H1 (cell line): ENCODE data around the gene STK36. TPM values are rescaled to one million over a fixed set of nuclear protein-coding genes. Genes with fewer than 3 reads are reported as not detected.

Experiments used
- CTCF ChIA-PET: fragments of 300-600 bp; sonication (Branson Sonifier 250); formaldehyde crosslinking; loops from one replicate; lab custom pipeline; 2021; ENCODE audit not compliant: partially characterized antibody; lab: Charles Lee
- POLR2A ChIA-PET: fragments of 300-600 bp; sonication (Branson Sonifier 250); formaldehyde crosslinking; loops from one replicate; lab custom pipeline; 2021; ENCODE audit warnings: inconsistent platforms; ENCODE audit not compliant: partially characterized antibody; lab: Charles Lee
- DNase-seq, 2 experiments: peaks; one replicate each; pipeline versions ENCODE4 v3.0.0 to v3.0.0-alpha.2; 2010 to 2022; ENCODE audit warnings: low spot score in 2 of 2, low read depth in 1 of 2, mixed read lengths in 1 of 2
- FAIRE-seq: peaks from 2 replicates; lab custom pipeline; 2011; peaks lifted over from hg19 to GRCh38; lab: Jason Lieb, UNC
- H2AFZ ChIP-seq: 2 replicates; pipeline ENCODE4 v1.8.1; 2012; ENCODE audit warnings: low read length, inconsistent platforms
- H2AK5ac ChIP-seq: 2 replicates; pipeline ENCODE4 v1.6.1; 2013; ENCODE audit warnings: low read depth, low read length
- H2BK120ac ChIP-seq: replicated peaks from 2 replicates; pipeline ENCODE3; 2013; ENCODE audit warnings: low read depth, low read length, inconsistent platforms
- H2BK12ac ChIP-seq: 2 replicates; pipeline ENCODE4 v1.6.1; 2013; ENCODE audit warnings: low read depth, low read length
- H2BK15ac ChIP-seq: 2 replicates; pipeline ENCODE4 v1.6.1; 2013; ENCODE audit warnings: low read length
- H2BK20ac ChIP-seq: 2 replicates; pipeline ENCODE4 v1.6.1; 2013; ENCODE audit warnings: low read length
- H2BK5ac ChIP-seq: 2 replicates; pipeline ENCODE4 v1.6.1; 2013; ENCODE audit warnings: low read depth, low read length
- H3K14ac ChIP-seq: 2 replicates; pipeline ENCODE4 v1.6.1; 2013; ENCODE audit warnings: inconsistent platforms; ENCODE audit not compliant: insufficient read length
- H3K18ac ChIP-seq: 2 replicates; pipeline ENCODE4 v1.6.1; 2013; ENCODE audit warnings: low read length; ENCODE audit errors: extremely low read depth
- H3K23ac ChIP-seq: 2 replicates; pipeline ENCODE4 v1.6.1; 2013; ENCODE audit warnings: inconsistent platforms; ENCODE audit not compliant: insufficient read length
- H3K23me2 ChIP-seq: 2 replicates; pipeline ENCODE4 v1.6.1; 2013; ENCODE audit warnings: low read depth, low read length
- H3K27ac ChIP-seq: 2 replicates; pipeline ENCODE4 v1.6.1; 2011; ENCODE audit warnings: low read depth, low read length, inconsistent platforms
- H3K27me3 ChIP-seq, 4 experiments: replicated peaks in 1 of 4; 1 replicate in 1 of 4; 2 replicates in 3 of 4; pipeline versions ENCODE4 v1.6.1 to v1.8.1; 2011 to 2013; ENCODE audit warnings: low read length in 3 of 4, mild to moderate bottlenecking in 3 of 4, inconsistent platforms in 2 of 4, mixed read lengths in 2 of 4, moderate library complexity in 1 of 4; ENCODE audit not compliant: control insufficient read depth in 3 of 4, insufficient read depth in 3 of 4; ENCODE audit errors: extremely low read depth in 1 of 4
- H3K36me3 ChIP-seq, 4 experiments: 2 replicates each; pipeline versions ENCODE4 v1.6.1 to v1.8.1; 2011 to 2013; ENCODE audit warnings: mild to moderate bottlenecking in 4 of 4, low read length in 3 of 4, moderate library complexity in 2 of 4, control low read depth in 1 of 4, inconsistent platforms in 1 of 4; ENCODE audit not compliant: insufficient read depth in 4 of 4, control insufficient read depth in 2 of 4
- H3K4ac ChIP-seq: replicated peaks from 2 replicates; pipeline ENCODE3; 2013; ENCODE audit warnings: low read length, low read depth, mixed read lengths, inconsistent platforms; ENCODE audit not compliant: insufficient read length
- H3K4me1 ChIP-seq, 4 experiments: replicated peaks in 1 of 4; 1 replicate in 1 of 4; 2 replicates in 3 of 4; pipeline versions ENCODE4 v1.6.1 to v1.8.1; 2011 to 2013; ENCODE audit warnings: low read length in 3 of 4, inconsistent platforms in 2 of 4, mixed read lengths in 1 of 4; ENCODE audit not compliant: insufficient read depth in 4 of 4, control insufficient read depth in 3 of 4
- H3K4me2 ChIP-seq, 2 experiments: 2 replicates each; pipeline versions ENCODE4 v1.6.1 to v1.8.1; 2011 to 2013; ENCODE audit warnings: low read depth in 2 of 2, low read length in 2 of 2, control low read depth in 1 of 2, inconsistent platforms in 1 of 2, mild to moderate bottlenecking in 1 of 2; ENCODE audit not compliant: insufficient read depth in 1 of 2
- H3K4me3 ChIP-seq, 4 experiments: fragments of 200-600, 300-600 bp in 1 of 4; sonication (generic), shearing (Covaris generic), sonication (Bioruptor Twin) in 1 of 4; 2 replicates each; pipeline versions ENCODE4 v1.5.1 to v1.8.1; 2011 to 2016; ENCODE audit warnings: low read length in 4 of 4, low read depth in 3 of 4, control low read depth in 2 of 4, inconsistent platforms in 2 of 4, mild to moderate bottlenecking in 2 of 4, mixed read lengths in 1 of 4, moderate library complexity in 1 of 4; ENCODE audit not compliant: insufficient read depth in 2 of 4; ENCODE audit errors: extremely low read depth in 1 of 4
- H3K56ac ChIP-seq: replicated peaks from 2 replicates; pipeline ENCODE3; 2013; ENCODE audit warnings: low read depth, mild to moderate bottlenecking, mixed read lengths, low read length, inconsistent platforms; ENCODE audit not compliant: insufficient read length
- H3K79me1 ChIP-seq: 2 replicates; pipeline ENCODE4 v1.6.1; 2013; ENCODE audit warnings: low read depth, low read length, control low read depth
- H3K79me2 ChIP-seq, 2 experiments: 2 replicates each; pipeline versions ENCODE4 v1.6.1 to v1.8.1; 2012 to 2013; ENCODE audit warnings: low read length in 2 of 2, mild to moderate bottlenecking in 2 of 2, inconsistent platforms in 1 of 2; ENCODE audit not compliant: insufficient read depth in 2 of 2, control insufficient read depth in 1 of 2
- H3K9ac ChIP-seq, 4 experiments: replicated peaks in 1 of 4; 1 replicate in 1 of 4; 2 replicates in 3 of 4; pipeline versions ENCODE4 v1.6.1 to v1.8.1; 2011 to 2013; ENCODE audit warnings: low read depth in 3 of 4, low read length in 3 of 4, control low read depth in 2 of 4, mild to moderate bottlenecking in 2 of 4, moderate library complexity in 2 of 4, inconsistent platforms in 1 of 4; ENCODE audit errors: extremely low read depth in 1 of 4
- H3K9me3 ChIP-seq, 2 experiments: 2 replicates each; pipeline versions ENCODE4 v1.6.1 to v1.8.1; 2012 to 2013; ENCODE audit warnings: mild to moderate bottlenecking in 2 of 2, moderate library complexity in 2 of 2, control low read depth in 1 of 2, inconsistent platforms in 1 of 2, low read depth in 1 of 2, low read length in 1 of 2, mixed read lengths in 1 of 2; ENCODE audit not compliant: insufficient read depth in 2 of 2
- H4K20me1 ChIP-seq, 2 experiments: replicated peaks in 1 of 2; 2 replicates each; pipeline versions ENCODE3 to v1.8.1; 2011 to 2013; ENCODE audit warnings: inconsistent platforms in 2 of 2, low read length in 2 of 2, mild to moderate bottlenecking in 1 of 2; ENCODE audit not compliant: insufficient read depth in 2 of 2, control insufficient read depth in 1 of 2
- H4K5ac ChIP-seq: 2 replicates; pipeline ENCODE4 v1.6.1; 2013; ENCODE audit warnings: low read length, low read depth, mixed read lengths, inconsistent platforms; ENCODE audit not compliant: insufficient read length
- H4K8ac ChIP-seq: 2 replicates; pipeline ENCODE4 v1.8.0; 2013; ENCODE audit warnings: mild to moderate bottlenecking, moderate library complexity, low read length, inconsistent platforms; ENCODE audit not compliant: insufficient read depth; ENCODE audit errors: extremely low read depth
- H4K91ac ChIP-seq: replicated peaks from 2 replicates; pipeline ENCODE3; 2013; ENCODE audit warnings: low read length, mixed read lengths, inconsistent platforms; ENCODE audit not compliant: insufficient read length
- CHD2 ChIP-seq: IDR thresholded peaks from 2 replicates; pipeline ENCODE4 v1.6.1; 2012; ENCODE audit warnings: low read length, improper control_type of control experiment
- EGR1 ChIP-seq: IDR thresholded peaks from 2 replicates; pipeline ENCODE4 v1.6.1; 2011; ENCODE audit warnings: low read depth, low read length, borderline replicate concordance
- FOSL1 ChIP-seq: IDR thresholded peaks from 2 replicates; pipeline ENCODE4 v1.6.1; 2011; ENCODE audit warnings: mild to moderate bottlenecking, low read depth, low read length, moderate library complexity; ENCODE audit not compliant: insufficient read depth
- HDAC6 ChIP-seq: IDR thresholded peaks from one replicate; pipeline ENCODE4 v1.7.1; 2012; ENCODE audit warnings: low read depth, mild to moderate bottlenecking, inconsistent platforms, low read length, moderate library complexity
- NANOG ChIP-seq: IDR thresholded peaks from 2 replicates; pipeline ENCODE4 v1.6.1; 2011; ENCODE audit warnings: low read length, low read depth, mild to moderate bottlenecking, inconsistent platforms; ENCODE audit not compliant: insufficient read depth, poor library complexity, severe bottlenecking
- POLR2A ChIP-seq, 2 experiments: IDR thresholded peaks; 1 replicate in 1 of 2; 2 replicates in 1 of 2; pipeline ENCODE4 v1.6.1; 2011; ENCODE audit warnings: low read depth in 2 of 2, low read length in 2 of 2, mild to moderate bottlenecking in 2 of 2; ENCODE audit errors: control extremely low read depth in 1 of 2
- RBBP5 ChIP-seq: IDR thresholded peaks from 2 replicates; pipeline ENCODE4 v1.7.1; 2012; ENCODE audit warnings: low read depth, mild to moderate bottlenecking, inconsistent platforms, low read length, moderate library complexity, borderline replicate concordance
- RNF2 ChIP-seq: fragments of 200-900, 300-1000 bp; sonication (generic); IDR thresholded peaks from 2 replicates; pipeline ENCODE4 v1.7.1; 2016; ENCODE audit warnings: borderline replicate concordance, low read depth, mild to moderate bottlenecking, antibody characterized with exemption, low read length; ENCODE audit not compliant: poor library complexity, severe bottlenecking; ENCODE audit errors: missing control alignments
- SIN3A ChIP-seq, 2 experiments: IDR thresholded peaks in 1 of 2; conservative IDR thresholded peaks in 1 of 2; 2 replicates each; pipeline ENCODE4 v1.6.1; 2011 to 2012; ENCODE audit warnings: low read length in 2 of 2, improper control_type of control experiment in 1 of 2, low read depth in 1 of 2, mild to moderate bottlenecking in 1 of 2
- WGBS, 2 experiments: shearing (Covaris generic) in 1 of 2; methylation state at CpG; one replicate each; pipeline versions ENCODE4 v1.1.6 to v1.1.7; 2013 to 2015; ENCODE audit warnings: low lambda C conversion rate in 2 of 2, mixed read lengths in 2 of 2, inconsistent platforms in 1 of 2, low coverage in 1 of 2, missing lambda C conversion rate in 1 of 2; ENCODE audit not compliant: insufficient replicate concordance in 2 of 2, insufficient coverage in 1 of 2, insufficient read length in 1 of 2; ENCODE audit errors: extremely low coverage in 1 of 2, missing lambda C conversion rate in 1 of 2; 5-methylcytosine and 5-hydroxymethylcytosine counted together
- polyA plus RNA-seq, 7 experiments: library from polyadenylated mRNA; depleted of rRNA in 3 of 7; stranded (reverse) in 5 of 7; unstranded in 2 of 7; fragments of >200 nt in 5 of 7; fragments of 200-250 nt in 2 of 7; gene quantifications; 1 replicate in 5 of 7; 2 replicates in 1 of 7; 4 replicates in 1 of 7; pipeline versions ENCODE4 v1.2.1 to v1.2.3, GENCODE V29; 2011 to 2013; ENCODE audit warnings: missing spikeins in 2 of 7, mixed read lengths in 2 of 7
- total RNA-seq: library from RNA; stranded (reverse); fragmentation: NEBNext Ultra II Directional; extraction: Animal tissue kit (Norgen Biotek cat#: 25700); gene quantifications from 2 replicates; pipeline ENCODE4 v1.2.1, GENCODE V29; 2021
- TF ChIP-seq, protein P1 (sequence below), 3 experiments: IDR thresholded peaks; 1 replicate in 2 of 3; 2 replicates in 1 of 3; pipeline versions ENCODE4 v1.5.1 to v1.6.1; 2011; ENCODE audit warnings: low read length in 3 of 3, mild to moderate bottlenecking in 3 of 3, inconsistent platforms in 2 of 3, low read depth in 1 of 3, moderate library complexity in 1 of 3; ENCODE audit not compliant: insufficient read depth in 1 of 3; ENCODE audit errors: control extremely low read depth in 1 of 3

STK36 gene
- total and polyA plus RNA-seq, 2 of the 8 experiments (the other 6 are each of a cell fraction or from before 2014, with no cell fraction given) = 41.4 to 57.6 TPM

DNA sequence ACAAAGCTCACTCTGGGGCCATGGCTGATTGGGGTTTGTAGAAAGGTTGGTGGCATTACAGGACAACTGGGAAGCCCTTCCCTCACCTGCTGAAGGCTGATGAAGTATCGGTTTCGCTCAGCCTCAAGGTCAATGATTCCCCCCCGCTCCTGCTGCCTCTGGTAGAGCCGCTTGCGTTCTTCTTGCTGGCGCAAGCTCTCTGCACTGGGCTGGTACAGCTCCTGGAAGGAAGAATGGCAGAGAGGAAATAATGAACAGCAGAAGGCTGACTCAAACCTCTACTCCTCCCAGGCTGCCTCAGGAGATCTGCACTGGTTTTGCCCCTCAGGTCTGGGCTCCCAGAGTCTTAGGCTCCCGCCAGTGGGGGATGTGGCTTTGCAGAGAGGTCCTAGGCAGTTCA is 7.2 kb upstream of the STK36 start:
- Histone ChIP-seq H3K18ac (no peak overlapping the region), H3K4me1 (peaks cover 0 to 5% (median under 1%) of the 10 kb centered on the region in 4 experiments; a peak in 2 of 7 replicates), H3K27ac (no peak overlapping the region), H3K4me3 (no peak overlapping the region), H4K91ac (no peak overlapping the region), H3K79me2 (0 out of 4 replicates have a peak, but pooled peaks cover 0 to 6% of the 10 kb centered on the region in 2 experiments), H2AK5ac (no peak overlapping the region), H3K27me3 (no peaks in the 10 kb centered on the region), H3K36me3 (peaks cover 30 to 57% (median 46%) of the 10 kb centered on the region in 4 experiments), H2BK12ac (no peak overlapping the region), H3K4ac (no peak overlapping the region), H3K4me2 (no peak overlapping the region), H4K8ac (no peak overlapping the region), H3K79me1 (peaks cover 2% of the 10 kb centered on the region; the same call in 1 of the 2 replicates), H2BK15ac (no peak overlapping the region), H4K5ac (no peak overlapping the region), H3K56ac (no peak overlapping the region), H3K14ac (no peak overlapping the region), H3K23me2 (peaks cover 5% of the 10 kb centered on the region; the same call in 1 of the 2 replicates), H3K23ac (no peak overlapping the region), H2BK5ac (no peak overlapping the region), H3K9ac (no peak overlapping the region), H4K20me1 (no peaks in the 10 kb centered on the region), H2BK20ac (no peak overlapping the region), H2BK120ac (no peak overlapping the region), H3K9me3 (no peaks in the 10 kb centered on the region), H2AFZ (no peak overlapping the region)
- FAIRE-seq = no peak
- CTCF ChIA-PET = interaction anchor here (1.2 to 1.9 kb wide), 2 partner anchors 18 to 183 kb away, joined by 4 to 6 read pairs; no protein-coding TSS in a partner anchor
- POLR2A ChIA-PET = no interaction called here
- WGBS, 2 experiments = 93% methylated on average over 7 of the region's 7 CpGs; no CpG with 5 or more reads in 1 of the 2 experiments
- no peak for TF ChIP-seq RNF2
- TF ChIP-seq SIN3A (conservative IDR thresholded peaks at IDR 0.05 in 1 of 2, IDR thresholded peaks at IDR 0.05 in 1 of 2; ENCODE audit: low read depth in 1 of 2, low read length in 2 of 2) = no peak
- no peak for TF ChIP-seq NANOG
- no peak for TF ChIP-seq EGR1
- TF ChIP-seq HDAC6 = no peak
- TF ChIP-seq FOSL1 = no peak
- no peak for TF ChIP-seq CHD2
- TF ChIP-seq POLR2A (IDR thresholded peaks at IDR 0.05; ENCODE audit: control extremely low read depth in 1 of 2, low read depth in 2 of 2, low read length in 2 of 2) = no peak
- TF ChIP-seq RBBP5 = no peak
- TF ChIP-seq, protein P1, sequence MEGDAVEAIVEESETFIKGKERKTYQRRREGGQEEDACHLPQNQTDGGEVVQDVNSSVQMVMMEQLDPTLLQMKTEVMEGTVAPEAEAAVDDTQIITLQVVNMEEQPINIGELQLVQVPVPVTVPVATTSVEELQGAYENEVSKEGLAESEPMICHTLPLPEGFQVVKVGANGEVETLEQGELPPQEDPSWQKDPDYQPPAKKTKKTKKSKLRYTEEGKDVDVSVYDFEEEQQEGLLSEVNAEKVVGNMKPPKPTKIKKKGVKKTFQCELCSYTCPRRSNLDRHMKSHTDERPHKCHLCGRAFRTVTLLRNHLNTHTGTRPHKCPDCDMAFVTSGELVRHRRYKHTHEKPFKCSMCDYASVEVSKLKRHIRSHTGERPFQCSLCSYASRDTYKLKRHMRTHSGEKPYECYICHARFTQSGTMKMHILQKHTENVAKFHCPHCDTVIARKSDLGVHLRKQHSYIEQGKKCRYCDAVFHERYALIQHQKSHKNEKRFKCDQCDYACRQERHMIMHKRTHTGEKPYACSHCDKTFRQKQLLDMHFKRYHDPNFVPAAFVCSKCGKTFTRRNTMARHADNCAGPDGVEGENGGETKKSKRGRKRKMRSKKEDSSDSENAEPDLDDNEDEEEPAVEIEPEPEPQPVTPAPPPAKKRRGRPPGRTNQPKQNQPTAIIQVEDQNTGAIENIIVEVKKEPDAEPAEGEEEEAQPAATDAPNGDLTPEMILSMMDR (IDR thresholded peaks at IDR 0.05; ENCODE audit: control extremely low read depth in 1 of 3, insufficient read depth in 1 of 3, low read depth in 1 of 3, low read length in 3 of 3) = no peak
- no peak for DNase-seq
